Mammary epithelial cell (primary cell): ENCODE data around the gene NUP133.
"Not testable (repeated sequence)": the region's sequence is repeated elsewhere in the genome, so short reads cannot be mapped to it uniquely, and the experiment has no call there.

Experiments
- CTCF ChIP-seq, 2 donors: IDR thresholded peaks in 1 of 2; conservative IDR thresholded peaks in 1 of 2; 2 replicates each; pipeline ENCODE4 v1.5.1; 2011 to 2012; ENCODE audit warnings: inconsistent platforms in 2 of 2, low read length in 2 of 2, mild to moderate bottlenecking in 2 of 2, control low read depth in 1 of 2, low read depth in 1 of 2; ENCODE audit not compliant: insufficient read depth in 1 of 2; ENCODE audit errors: extremely low read depth in 1 of 2
- EZH2 ChIP-seq: IDR thresholded peaks from 2 replicates; pipeline ENCODE4 v1.6.1; 2012; ENCODE audit warnings: low read length, inconsistent platforms, borderline replicate concordance

- not testable (repeated sequence) for TF ChIP-seq EZH2; CTCF (conservative IDR thresholded peaks at IDR 0.05 in 1 of 2, IDR thresholded peaks at IDR 0.05 in 1 of 2; ENCODE audit: extremely low read depth in 1 of 2, insufficient read depth in 1 of 2, low read depth in 1 of 2, low read length in 2 of 2)
Measured at GRCh38 chr1:229394517-229394916, 113.6 kb downstream of the NUP133 start.
